GM18858 (cell line): ENCODE measurements around the gene PPP1R14C.

ENCODE experiments used
- ATAC-seq: cut with Tn5 transposase; IDR thresholded peaks from one replicate; pipeline ENCODE4 v1.9.1; 2021; ENCODE audit not compliant: unreplicated experiment

The PPP1R14C gene

DNA sequence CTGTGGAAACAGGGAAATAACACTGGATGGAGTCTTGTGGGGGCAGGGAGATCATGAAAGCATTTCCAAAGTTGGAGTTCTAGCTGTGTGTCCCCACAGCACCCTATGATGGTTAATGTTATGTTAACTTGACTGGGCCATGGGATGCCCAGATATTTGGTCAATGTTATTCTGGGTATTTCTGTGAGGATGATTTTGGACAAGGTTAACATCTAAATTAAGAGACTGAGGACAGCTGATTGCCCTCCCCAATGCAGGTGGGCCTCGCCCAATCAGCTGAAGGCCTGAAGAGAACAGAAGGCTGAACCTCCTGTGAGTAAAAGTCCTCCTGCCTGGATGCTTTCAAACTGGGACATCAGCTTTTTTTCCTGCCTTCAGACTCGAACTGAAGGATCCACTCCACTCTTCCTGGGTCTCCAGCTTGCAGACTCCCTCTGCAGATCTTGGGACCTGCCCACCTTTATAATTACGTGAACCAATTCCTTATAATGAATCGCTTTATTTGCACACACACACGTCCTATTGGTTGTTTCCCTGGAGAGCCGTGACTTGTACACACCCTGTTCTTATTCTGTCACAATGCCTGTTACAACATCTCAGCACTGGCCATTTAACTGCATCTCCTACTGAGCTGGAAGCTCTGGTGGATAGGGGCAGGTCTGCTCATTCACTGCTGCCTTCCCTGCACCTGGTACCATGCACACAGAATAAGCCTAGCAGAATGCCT lies 126.4 kb downstream of the PPP1R14C start:
- ATAC-seq, result no peak

- no peak for ATAC-seq
Observed at GRCh38 chr6:150269857-150270223, 127.0 kb downstream of the PPP1R14C start.

GRCh38 chr6:150270330-150271052 lies 127.6 kb downstream of the PPP1R14C start:
- no peak for ATAC-seq

- ATAC-seq, result no peak
Observed at GRCh38 chr6:150271172-150271500, 128.3 kb downstream of the PPP1R14C start.

DNA sequence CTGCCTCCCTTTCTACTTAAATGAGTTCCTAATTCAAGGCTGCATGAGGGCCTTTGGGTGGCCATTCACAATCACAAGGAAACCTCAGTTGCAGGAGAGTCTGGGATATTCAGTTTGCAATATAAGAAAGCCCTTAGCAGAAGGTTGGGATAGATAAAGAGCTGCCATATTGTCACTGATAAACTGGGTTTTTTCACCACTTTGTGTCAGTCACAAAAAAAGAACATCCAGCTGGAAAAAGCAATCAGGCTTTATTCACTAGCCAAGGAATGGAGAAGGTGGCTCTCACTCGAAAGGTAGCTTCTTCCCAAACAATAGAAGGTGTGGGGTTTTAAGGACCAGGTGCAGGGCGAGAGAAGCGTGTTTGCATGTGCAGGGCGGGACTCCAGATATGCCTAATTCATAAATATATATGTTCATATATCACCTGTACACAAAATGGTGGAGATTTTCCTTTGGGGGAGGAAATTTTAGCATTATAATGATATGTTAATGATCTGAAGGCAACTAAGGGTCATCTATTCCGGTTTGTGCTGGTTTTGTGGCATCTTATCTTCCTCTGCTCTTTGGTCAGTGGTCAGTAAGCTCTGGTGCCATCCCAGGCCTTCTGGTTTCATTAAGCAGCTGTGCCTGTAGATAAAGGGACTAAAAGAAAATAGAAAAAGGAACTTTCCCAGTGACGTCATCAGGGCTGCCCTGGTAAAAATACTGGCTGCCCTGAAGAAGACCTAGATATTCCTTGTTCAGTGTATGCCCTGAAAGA lies 128.8 kb downstream of the PPP1R14C start:
- no peak for ATAC-seq

DNA sequence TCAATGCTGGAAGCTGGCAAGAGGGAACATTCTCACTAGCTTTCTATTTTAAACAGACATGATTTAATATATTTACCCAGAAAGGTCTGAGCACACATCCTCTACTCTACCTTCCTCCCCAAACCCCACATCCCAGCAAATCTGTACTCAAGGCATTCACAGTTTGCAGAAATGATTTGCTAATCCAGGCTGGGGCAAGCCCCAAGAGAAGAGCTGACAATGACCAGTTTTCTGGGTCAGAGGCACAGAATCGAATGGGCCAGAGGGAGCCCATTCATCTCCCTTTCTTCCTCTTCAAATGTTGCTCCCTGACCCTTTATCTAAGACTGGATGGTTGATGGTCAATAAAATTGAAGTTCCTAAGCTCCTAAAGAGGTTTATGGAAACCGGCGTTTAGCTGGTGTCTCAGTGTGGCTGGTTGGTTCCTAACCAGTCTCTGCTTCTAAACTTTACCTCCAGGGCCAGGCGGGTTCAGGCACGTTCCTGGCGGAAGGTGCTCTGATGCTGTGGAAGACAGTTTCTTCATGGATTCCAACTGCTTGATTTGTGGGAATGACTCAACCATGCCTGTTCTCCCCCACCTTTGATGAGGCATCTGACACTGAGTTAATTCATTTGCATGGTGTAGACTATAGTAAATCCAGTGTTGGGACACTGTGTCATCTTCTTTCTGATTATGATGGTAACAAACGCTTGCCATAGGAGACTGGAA lies 129.6 kb downstream of the PPP1R14C start:
- no peak for ATAC-seq

GRCh38 chr6:150272976-150273315 lies 130.1 kb downstream of the PPP1R14C start:
- ATAC-seq, result no peak

GRCh38 chr6:150273457-150274309 lies 130.8 kb downstream of the PPP1R14C start:
- ATAC-seq, result no peak

GRCh38 chr6:150275489-150275888 lies 132.6 kb downstream of the PPP1R14C start:
- ATAC-seq, result no peak

GRCh38 chr6:150276168-150276936 lies 133.5 kb downstream of the PPP1R14C start:
- no peak for ATAC-seq

- ATAC-seq, result no peak
Observed at GRCh38 chr6:150276937-150277742, 134.3 kb downstream of the PPP1R14C start.

GRCh38 chr6:150279533-150279932 lies 136.7 kb downstream of the PPP1R14C start:
- no peak for ATAC-seq

GRCh38 chr6:150280703-150281102 lies 137.9 kb downstream of the PPP1R14C start:
- ATAC-seq, result no peak

GRCh38 chr6:150281767-150282166 lies 138.9 kb downstream of the PPP1R14C start:
- ATAC-seq, result no peak

GRCh38 chr6:150282806-150283205 lies 140.0 kb downstream of the PPP1R14C start:
- ATAC-seq, result no peak

GRCh38 chr6:150286460-150286859 lies 143.6 kb downstream of the PPP1R14C start:
- ATAC-seq, result no peak

DNA sequence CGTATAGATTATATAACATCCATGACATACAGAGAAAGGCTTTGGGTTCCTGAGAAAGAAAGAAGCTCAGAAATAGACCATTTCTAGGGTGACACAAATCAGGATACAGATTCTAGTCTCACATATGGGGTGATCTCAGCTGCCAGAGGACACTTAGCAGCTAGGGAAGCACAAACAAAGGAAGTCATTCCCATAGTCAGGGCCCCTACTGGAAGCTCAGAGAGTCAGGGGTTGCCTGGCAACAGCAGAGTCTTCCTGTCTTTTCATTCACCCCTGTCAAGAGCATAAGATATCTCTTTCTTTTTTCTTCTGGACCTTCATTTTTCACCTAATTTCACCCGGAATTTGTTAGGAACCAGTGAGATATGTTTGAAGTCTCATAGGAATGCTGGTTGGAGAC lies 144.1 kb downstream of the PPP1R14C start:
- no peak for ATAC-seq

GRCh38 chr6:150288456-150288855 lies 145.6 kb downstream of the PPP1R14C start:
- no peak for ATAC-seq

DNA sequence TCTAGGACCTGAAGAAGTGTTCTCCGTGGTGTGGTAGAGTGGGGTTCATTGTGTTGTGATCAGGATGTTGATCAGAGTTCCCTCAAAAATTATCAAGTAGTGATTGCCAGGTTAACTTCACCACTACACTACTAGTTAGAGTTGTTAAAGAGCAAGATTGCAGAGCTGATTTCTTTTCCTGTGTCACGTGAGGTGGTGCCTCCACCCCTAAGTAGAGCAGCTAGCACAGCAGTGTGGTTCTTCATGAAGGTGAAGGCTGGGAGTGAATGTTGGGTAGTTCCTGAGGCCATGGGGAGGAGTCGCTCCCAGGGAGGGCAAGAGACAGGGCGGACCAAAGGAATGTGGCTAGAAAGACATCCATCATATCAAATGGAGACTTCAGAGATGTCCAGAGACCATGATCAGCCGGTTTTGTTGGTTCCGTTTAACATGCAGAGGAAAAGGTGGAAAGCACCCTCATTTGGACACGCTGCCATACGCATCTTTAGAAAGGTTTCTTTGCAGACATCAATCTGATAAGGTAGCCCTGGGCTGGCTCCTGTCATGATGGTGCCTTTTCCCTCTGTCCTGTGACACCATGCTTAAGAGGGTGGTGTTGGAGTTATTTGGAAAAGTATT lies 146.7 kb downstream of the PPP1R14C start:
- no peak for ATAC-seq
